ENCODE results near the gene PRMT1.
"Not testable (repeated sequence)": the region's sequence is repeated elsewhere in the genome, so short reads cannot be mapped to it uniquely, and the experiment has no call there.

PRMT1 gene

GRCh38 chr19:49677231-49677900 is at the start of gene PRMT1:
TSS of gene PRMT1 (plus strand) at chr19:49677271. CDS start at chr19:49677281, 10 bp downstream.
- peak; percentile 63 for DNase-seq

- no peak for DNase-seq
These were observed 47.4 kb upstream of the PRMT1 start for GRCh38 chr19:49629659-49630058.

DNA sequence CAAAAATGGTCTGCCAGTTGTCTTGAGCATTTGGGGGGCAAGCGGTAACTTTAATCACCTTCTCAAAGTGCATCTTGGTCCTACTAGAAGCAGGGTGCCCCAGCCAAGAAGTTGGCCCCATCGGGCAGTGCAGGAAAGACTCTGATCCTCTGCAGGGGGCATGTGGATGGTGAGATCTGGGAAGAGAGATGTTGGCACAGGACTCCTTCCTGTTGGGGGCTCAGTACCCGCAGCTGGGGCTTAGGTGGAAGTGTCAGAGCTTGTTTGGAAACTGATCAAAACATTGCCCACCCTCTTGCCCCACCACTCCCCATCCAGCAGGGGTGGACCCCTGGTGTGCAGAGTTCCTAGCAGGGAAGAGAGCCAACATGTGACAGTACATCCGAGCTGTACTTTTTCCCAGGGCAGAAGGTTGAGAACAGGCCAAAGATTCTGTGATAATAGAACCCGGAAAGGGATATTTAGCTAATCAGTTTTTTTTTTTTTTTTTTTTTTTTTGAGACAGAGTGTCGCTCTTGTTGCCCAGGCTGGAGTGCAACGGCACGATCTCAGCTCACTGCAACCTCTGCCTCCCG is 46.0 kb upstream of the PRMT1 start:
- no peak for DNase-seq

- DNase-seq: no peak
These were observed 45.4 kb upstream of the PRMT1 start for GRCh38 chr19:49631610-49632192.

GRCh38 chr19:49632576-49632975 is 44.5 kb upstream of the PRMT1 start:
- no peak for DNase-seq

GRCh38 chr19:49633273-49633672 is 43.8 kb upstream of the PRMT1 start:
- DNase-seq: not testable (repeated sequence)

- no peak for DNase-seq
These were observed 41.4 kb upstream of the PRMT1 start for GRCh38 chr19:49635530-49636232.

GRCh38 chr19:49636233-49636932 is 40.7 kb upstream of the PRMT1 start:
- no peak for DNase-seq

DNA sequence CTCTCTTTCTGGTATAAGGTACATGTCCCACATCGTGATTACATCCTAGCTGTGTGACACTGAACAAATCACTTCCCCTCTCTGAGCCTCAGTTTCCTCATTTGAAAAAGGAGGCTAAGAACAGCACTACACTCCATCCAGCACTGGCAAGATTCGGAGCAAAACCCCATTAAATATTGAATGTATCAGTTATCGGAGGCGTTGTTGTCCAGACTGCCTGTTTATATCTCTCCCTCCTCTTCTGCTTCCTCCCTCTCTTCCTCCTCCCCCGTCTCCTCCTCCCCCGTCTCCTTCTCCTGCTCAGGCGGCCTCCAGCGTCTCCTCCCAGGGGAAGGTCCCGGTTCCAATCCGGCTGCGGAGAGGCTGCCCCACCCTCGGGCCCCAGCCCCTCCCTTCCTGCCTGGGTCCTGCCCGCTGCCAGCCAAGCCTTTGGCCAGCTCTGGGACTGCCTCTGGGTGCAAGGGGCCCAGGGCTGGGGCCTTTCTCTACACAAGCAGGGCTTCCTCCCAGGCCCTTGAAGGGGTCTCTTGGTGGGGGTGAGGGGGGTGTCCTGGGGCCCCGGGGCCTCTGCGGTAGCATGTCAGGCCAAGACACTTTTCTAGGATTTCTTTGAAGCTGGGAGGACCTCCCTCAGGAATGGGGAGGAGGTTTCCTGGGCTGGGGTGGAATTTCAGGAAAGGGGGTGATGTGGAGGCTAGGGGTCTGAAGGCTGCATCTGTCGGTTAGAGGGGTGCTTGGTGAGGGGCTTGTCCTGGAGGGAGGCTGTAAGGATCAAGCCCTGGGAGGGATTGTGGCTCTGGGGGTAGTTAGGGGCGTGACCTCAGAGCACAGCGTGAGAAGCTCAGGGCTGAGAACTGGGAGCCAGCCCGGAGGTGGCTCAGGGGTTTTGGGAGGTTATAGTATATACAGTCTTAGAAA is 39.0 kb upstream of the PRMT1 start:
- no peak for DNase-seq

DNA sequence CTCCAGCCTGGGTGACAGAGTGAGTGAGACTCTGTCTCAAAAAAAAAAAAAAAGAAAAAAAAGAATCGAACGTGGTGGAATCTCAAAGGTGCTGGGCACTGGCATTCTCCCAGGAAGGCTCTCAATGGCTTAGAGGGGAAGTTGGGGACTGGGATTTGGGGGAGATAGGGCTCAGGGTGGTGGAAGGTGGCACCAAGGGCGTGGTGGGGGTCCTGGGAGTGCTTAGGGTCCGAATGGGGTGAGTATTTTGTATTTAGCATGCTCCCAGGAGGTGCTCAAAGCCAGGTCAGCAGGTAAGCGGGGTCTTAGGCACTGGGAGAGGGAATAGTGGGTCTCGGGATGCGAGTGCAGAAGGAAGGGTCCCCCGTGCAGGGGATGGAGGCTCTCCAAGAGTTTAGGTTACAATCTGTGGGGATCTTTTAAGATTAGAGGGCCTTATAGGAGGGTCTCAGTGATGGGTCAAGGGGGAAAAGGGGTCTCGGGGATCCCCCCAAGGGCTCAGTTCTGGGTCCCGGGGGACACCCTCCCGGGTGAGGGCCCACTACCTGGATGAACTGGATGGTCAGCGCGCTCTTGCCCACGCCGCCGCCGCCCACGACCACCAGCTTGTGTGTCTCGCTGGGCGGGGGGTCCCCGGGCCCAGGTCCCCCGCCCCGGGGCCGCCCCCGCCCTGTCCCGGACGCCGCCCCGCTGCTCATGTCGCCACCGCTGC is 37.5 kb upstream of the PRMT1 start:
- DNase-seq: no peak

GRCh38 chr19:49640113-49640898 is 36.8 kb upstream of the PRMT1 start, which contains the start of gene RRAS:
TSS of gene RRAS (minus strand) at chr19:49640143. CDS start at chr19:49640098, 45 bp downstream.
- DNase-seq: peak; percentile 100

GRCh38 chr19:49641688-49642491 is 35.2 kb upstream of the PRMT1 start, which contains the start of gene SCAF1:
TSS of gene SCAF1 (plus strand) at chr19:49642209. CDS start at chr19:49645027, 2,818 bp downstream.
- DNase-seq: peak; percentile 100

DNA sequence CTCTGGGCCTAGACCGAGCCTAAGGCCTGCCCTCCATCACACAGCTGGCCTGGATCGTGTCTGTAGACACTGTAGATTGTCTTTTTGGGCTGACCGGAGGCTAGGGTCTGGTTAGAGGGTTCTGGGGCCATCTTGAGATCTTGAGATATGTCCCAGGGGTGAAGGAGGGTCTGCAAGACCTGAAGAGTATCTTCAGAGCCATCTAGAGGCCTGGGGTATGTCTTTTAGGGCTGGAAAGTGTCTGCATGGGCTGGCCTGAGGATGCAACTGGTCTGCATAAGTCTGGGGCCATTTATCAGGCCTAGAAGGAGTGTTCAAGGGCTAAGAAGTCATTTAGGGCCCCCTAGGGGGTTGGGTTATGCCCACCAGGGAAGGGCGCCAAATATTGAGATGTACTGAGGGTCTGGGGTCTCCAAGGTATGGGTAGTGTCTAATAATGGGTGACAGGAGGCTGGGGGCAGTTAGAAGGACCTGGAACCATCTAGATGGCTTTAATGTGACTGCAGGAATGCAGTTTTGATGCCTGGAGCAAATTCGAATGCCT is 34.5 kb upstream of the PRMT1 start:
- peak; percentile 22 for DNase-seq

- DNase-seq: no peak
These were observed 33.6 kb upstream of the PRMT1 start for GRCh38 chr19:49643466-49643865.

- DNase-seq: no peak
These were observed 31.5 kb upstream of the PRMT1 start for GRCh38 chr19:49645592-49645991.

DNA sequence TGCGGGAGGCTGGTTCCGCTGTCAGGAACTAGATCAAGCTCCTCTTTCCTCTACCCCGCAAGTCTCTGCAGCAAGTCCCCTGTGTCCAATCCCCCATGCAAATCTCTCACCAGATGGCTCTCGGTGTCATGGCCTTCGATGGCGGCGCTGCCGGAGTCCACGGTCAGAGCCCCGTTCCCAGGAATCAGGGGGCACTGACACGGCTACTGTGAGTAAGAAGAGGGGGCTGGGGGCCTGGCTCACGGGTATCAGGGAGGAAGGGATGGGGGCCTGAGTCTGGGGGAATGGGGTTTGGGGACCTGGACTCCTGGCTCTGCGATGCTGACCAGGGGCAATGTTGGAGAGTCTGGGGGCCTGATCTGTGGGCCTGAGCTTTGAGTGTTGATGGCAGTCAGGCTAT is 31.1 kb upstream of the PRMT1 start:
- DNase-seq: no peak

DNA sequence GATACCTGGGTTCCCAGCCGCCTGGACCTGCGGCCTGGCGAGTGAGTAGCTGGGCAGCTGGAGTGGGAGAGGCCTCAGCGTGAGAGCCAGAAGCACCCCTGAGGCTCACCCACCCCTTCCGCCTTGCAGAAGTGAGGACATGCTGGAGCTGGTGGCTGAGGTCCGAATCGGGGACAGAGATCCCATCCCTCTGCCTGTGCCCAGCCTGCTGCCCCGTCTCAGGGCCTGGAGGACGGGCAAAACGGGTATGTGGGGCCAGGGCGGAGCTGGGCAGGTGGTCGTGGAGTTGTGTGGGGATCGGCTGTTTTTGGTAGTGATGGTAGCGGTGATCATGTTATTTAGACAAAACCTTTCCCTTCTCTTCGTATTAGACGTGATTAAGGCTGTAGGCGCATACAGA is 30.5 kb upstream of the PRMT1 start:
- no peak for DNase-seq

- DNase-seq: no peak
These were observed 25.8 kb upstream of the PRMT1 start for GRCh38 chr19:49651029-49651819.
